HG02759 (cell line): ENCODE results near the gene FEV.
"Not testable (repeated sequence)": the region's sequence is repeated elsewhere in the genome, so short reads cannot be mapped to it uniquely, and the experiment has no call there.

Experiments used
- ATAC-seq: cut with Tn5 transposase; IDR thresholded peaks from one replicate; pipeline ENCODE4 v1.9.1; 2021; ENCODE audit warnings: mild to moderate bottlenecking, moderate library complexity; ENCODE audit not compliant: unreplicated experiment

FEV gene

DNA sequence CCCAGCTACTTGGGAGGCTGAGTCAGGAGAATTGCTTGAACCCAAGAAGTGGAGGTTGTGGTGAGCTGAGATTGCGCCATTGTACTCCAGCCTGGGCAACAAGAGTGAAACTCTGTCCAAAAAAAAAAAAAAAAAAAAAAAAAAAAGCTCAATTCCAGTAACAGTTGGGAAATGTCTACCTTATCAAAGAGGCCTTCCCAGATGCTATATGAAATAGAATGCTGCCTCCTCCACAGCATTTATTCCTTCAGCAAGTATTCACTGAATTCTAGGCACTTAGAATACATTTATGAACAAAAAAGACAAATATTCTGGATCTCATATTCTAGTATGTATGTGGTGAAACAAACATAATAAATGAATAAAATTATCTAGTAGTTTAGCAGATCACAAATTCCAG, 38.4 kb downstream of the FEV start:
- no peak for ATAC-seq

DNA sequence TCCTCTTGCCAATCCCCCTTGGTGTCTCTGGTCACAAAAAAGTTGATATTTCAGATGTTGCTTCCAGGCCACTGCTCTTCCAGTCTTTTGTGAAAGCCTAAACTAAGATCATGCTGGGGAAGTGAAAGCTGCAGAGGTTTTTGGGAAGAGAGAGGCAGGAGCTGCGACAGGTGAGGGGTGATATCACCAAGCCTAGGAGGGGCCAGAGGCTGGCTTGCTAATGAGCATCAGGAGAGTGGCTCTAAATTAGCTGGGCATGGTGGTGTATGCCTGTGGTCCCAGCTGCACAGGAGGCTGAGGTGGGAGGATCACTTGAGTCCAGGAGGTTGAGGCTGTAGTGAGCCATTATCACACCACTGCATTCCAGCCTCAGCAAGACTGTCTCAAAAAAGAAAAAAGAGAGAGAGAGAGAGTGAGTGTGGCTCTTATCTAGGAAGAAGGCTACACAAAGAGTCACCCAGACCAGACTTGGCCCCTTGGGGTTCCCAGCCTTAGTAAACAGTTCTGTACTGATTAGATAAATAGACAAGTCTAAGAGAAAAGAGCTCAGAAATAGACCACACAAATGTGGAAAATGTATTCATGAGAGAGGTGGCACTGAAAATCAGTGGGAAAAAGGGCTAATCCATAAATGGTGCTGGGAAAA, 40.1 kb downstream of the FEV start:
- ATAC-seq, result no peak

DNA sequence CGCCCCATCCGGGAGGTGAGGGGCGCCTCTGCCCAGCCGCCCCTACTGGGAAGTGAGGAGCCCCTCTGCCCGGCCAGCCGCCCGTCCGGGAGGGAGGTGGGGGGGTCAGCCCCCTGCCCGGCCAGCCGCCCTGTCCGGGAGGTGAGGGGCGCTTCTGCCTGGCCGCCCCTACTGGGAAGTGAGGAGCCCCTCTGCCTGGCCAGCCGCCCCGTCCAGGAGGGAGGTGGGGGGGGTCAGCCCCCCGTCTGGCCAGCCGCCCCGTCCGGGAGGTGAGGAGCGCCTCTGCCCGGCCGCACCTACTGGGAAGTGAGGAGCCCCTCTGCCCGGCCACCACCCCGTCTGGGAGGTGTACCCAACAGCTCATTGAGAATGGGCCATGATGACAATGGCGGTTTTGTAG, 53.2 kb downstream of the FEV start:
- ATAC-seq, result not testable (repeated sequence)
